Measurements from ENCODE around the gene COL5A1.

DNA sequence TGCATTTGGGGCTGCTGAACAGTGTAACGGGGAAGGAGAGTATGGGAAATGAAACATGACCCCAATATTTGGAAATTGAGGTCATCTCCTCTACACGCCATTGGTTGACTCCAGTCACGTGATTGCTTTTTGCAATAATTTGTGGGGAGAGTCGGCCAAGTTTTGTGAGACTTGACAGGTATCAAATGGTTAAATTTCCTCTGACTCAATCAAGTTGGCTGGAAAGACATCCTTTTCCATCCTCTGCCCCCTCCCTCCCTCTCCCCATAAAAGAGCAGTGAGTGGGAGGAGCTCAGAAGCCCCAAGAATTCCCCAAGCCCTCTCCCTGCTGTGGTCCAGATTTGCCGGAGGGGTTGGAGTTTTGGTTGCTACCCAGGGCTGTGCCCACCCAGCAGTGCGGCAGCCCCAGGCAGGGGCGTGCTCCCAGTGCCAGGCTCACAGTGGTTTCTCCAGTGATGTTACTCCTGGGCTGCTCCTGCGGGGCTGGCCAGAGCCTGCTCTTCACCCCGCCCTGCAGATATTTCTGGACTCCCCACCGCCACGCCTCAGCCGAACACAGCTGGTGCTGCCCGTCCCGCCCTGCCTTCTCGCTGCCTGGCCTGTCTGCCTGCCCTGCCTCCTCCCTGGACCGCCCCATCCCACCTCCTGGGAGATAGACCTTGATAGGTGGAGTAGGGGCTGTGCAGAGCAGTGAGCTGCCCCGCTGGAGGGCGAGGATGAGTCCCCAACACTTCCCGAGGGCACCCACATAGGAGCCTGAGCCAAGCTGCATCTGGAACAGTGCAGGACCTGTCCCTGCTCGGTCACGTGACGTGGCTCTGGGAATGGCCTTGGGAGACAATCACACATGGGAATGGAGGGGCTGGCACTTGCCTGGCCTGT is 3.4 kb downstream of the COL5A1 start:
- TF ChIP-seq, protein P1, sequence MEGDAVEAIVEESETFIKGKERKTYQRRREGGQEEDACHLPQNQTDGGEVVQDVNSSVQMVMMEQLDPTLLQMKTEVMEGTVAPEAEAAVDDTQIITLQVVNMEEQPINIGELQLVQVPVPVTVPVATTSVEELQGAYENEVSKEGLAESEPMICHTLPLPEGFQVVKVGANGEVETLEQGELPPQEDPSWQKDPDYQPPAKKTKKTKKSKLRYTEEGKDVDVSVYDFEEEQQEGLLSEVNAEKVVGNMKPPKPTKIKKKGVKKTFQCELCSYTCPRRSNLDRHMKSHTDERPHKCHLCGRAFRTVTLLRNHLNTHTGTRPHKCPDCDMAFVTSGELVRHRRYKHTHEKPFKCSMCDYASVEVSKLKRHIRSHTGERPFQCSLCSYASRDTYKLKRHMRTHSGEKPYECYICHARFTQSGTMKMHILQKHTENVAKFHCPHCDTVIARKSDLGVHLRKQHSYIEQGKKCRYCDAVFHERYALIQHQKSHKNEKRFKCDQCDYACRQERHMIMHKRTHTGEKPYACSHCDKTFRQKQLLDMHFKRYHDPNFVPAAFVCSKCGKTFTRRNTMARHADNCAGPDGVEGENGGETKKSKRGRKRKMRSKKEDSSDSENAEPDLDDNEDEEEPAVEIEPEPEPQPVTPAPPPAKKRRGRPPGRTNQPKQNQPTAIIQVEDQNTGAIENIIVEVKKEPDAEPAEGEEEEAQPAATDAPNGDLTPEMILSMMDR (conservative IDR thresholded peaks at IDR 0.05; ENCODE audit: low read depth in 2 of 2) = no peak
- TF ChIP-seq STAT1 (IDR thresholded peaks at IDR 0.05; ENCODE audit: unreplicated experiment) (no peak), EZH2phosphoT487 (IDR thresholded peaks at IDR 0.05; ENCODE audit: unreplicated experiment) (no peak), EZH2 (IDR thresholded peaks at IDR 0.05; ENCODE audit: low read depth, unreplicated experiment) (no peak), POLR2AphosphoS5 (IDR thresholded peaks at IDR 0.05; ENCODE audit: low read depth) (no peak), ETS1 (IDR thresholded peaks at IDR 0.05) (no peak), ZNF114 (CRISPR knock-in tag; IDR thresholded peaks at IDR 0.05) (no peak), CREB1 (CRISPR knock-in tag; IDR thresholded peaks at IDR 0.05; ENCODE audit: low read depth) (no peak), ZNF331 (CRISPR knock-in tag; IDR thresholded peaks at IDR 0.05; ENCODE audit: low read depth) (no peak), JUNB (IDR thresholded peaks at IDR 0.05; ENCODE audit: unreplicated experiment) (no peak), NANOG (IDR thresholded peaks at IDR 0.05; ENCODE audit: borderline replicate concordance) (no peak)
- TF ChIP-seq, protein P2, sequence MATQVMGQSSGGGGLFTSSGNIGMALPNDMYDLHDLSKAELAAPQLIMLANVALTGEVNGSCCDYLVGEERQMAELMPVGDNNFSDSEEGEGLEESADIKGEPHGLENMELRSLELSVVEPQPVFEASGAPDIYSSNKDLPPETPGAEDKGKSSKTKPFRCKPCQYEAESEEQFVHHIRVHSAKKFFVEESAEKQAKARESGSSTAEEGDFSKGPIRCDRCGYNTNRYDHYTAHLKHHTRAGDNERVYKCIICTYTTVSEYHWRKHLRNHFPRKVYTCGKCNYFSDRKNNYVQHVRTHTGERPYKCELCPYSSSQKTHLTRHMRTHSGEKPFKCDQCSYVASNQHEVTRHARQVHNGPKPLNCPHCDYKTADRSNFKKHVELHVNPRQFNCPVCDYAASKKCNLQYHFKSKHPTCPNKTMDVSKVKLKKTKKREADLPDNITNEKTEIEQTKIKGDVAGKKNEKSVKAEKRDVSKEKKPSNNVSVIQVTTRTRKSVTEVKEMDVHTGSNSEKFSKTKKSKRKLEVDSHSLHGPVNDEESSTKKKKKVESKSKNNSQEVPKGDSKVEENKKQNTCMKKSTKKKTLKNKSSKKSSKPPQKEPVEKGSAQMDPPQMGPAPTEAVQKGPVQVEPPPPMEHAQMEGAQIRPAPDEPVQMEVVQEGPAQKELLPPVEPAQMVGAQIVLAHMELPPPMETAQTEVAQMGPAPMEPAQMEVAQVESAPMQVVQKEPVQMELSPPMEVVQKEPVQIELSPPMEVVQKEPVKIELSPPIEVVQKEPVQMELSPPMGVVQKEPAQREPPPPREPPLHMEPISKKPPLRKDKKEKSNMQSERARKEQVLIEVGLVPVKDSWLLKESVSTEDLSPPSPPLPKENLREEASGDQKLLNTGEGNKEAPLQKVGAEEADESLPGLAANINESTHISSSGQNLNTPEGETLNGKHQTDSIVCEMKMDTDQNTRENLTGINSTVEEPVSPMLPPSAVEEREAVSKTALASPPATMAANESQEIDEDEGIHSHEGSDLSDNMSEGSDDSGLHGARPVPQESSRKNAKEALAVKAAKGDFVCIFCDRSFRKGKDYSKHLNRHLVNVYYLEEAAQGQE (IDR thresholded peaks at IDR 0.05; ENCODE audit: unreplicated experiment) = no peak

Measured in GM23338 (cell line).